Measurements from ENCODE around the gene FAM228B. TPM values are rescaled to one million over a fixed set of nuclear protein-coding genes. Genes with fewer than 3 reads are reported as not detected.

The FAM228B gene
- total RNA-seq, 1 experiment from 2014 or later = 7.9 TPM

DNA sequence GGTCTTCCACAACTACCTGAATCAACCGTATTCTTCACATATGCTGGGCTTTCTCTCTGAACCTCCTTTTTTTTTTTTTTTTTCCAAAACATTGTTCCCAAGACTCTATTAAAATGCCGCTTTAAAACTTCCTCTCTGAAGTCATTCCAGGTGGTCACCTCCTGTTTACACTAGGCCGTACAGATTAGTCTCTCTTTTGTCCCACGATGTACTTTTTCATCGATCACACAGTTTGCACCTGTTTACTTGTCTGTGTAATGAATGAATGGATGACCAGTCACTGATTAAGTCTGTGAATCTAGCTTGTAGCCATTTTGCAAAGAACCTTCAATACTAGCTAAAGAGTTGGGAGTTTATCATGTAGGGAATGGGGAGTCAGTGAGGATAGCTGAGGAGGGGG, 34.9 kb downstream of the FAM228B start:
- H3K36me3 ChIP-seq (ENCODE audit: control insufficient read depth, insufficient read depth, low read length) = no peaks in the 10 kb centered on the region
- intact Hi-C loops (cut with micrococcal nuclease; ENCODE audit: unreplicated experiment) = no loop called here
- peak overlapping the region; percentile 12 for H3K27ac Mint-ChIP-seq (ENCODE audit: unreplicated experiment)
- no peak for TF ChIP-seq CTCF (IDR thresholded peaks at IDR 0.05; ENCODE audit: insufficient read depth in 1 of 2, low read depth in 1 of 2, low read length in 1 of 2, severe bottlenecking in 1 of 2, unreplicated experiment in 1 of 2)
- H3K4me1 ChIP-seq = no peaks in the 10 kb centered on the region
- H3K36me3 Mint-ChIP-seq (ENCODE audit: insufficient read depth, unreplicated experiment) = no peaks in the 10 kb centered on the region
- BruUV-seq (replicated peaks) = no TSS peak
- H3K4me1 Mint-ChIP-seq (ENCODE audit: low read depth, unreplicated experiment) = peaks cover 7% of the 10 kb centered on the region
- no peak overlapping the region for H3K4me3 ChIP-seq (ENCODE audit: low read depth, low read length)
- no peak for DNase-seq
- H3K27me3 ChIP-seq (replicated peaks; ENCODE audit: control insufficient read depth, insufficient read depth, low read length) = no peaks in the 10 kb centered on the region
- ChIA-PET POLR2A (interaction anchor here (0.6 kb wide), 1 partner anchor 111 kb away, joined by 3 read pairs; the partner anchor contains the start of gene WDCP), CTCF (interaction anchor here (1.0 kb wide), 1 partner anchor 23 kb away, joined by 4 read pairs; no protein-coding TSS in a partner anchor)
- no peaks in the 10 kb centered on the region for H3K27me3 Mint-ChIP-seq (ENCODE audit: insufficient read depth, unreplicated experiment)
- H3K9me3 ChIP-seq = no peaks in the 10 kb centered on the region
- H3K4me3 Mint-ChIP-seq (ENCODE audit: unreplicated experiment) = no peak overlapping the region
- H3K9me3 Mint-ChIP-seq (ENCODE audit: unreplicated experiment) = peaks cover 12% of the 10 kb centered on the region

DNA sequence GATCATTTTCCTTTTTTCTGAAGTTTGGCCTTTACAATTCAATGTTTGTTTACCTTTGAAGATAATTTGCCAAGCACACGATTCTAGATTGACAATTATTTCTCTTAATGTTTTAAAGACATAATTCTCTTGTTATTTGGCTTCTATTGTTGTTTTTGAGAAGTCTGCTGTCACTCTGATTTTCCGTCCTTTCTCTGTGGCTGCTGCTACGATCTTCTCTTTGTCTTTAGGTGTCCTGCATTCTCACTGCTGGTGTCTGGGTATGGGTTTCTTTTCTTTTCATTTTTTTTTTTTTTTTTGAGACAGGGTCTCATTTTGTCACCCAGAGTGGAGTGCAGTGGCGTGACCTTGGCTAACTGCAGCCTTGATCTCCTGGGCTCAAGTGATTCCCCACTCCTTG, 36.4 kb downstream of the FAM228B start:
- no peak overlapping the region for H3K4me3 Mint-ChIP-seq (ENCODE audit: unreplicated experiment)
- H3K27me3 ChIP-seq (replicated peaks; ENCODE audit: control insufficient read depth, insufficient read depth, low read length) = no peaks in the 10 kb centered on the region
- CTCF ChIA-PET = no interaction called here
- peaks cover 12% of the 10 kb centered on the region for H3K9me3 Mint-ChIP-seq (ENCODE audit: unreplicated experiment)
- DNase-seq = no peak
- no peaks in the 10 kb centered on the region for H3K36me3 Mint-ChIP-seq (ENCODE audit: insufficient read depth, unreplicated experiment)
- no peaks in the 10 kb centered on the region for H3K27me3 Mint-ChIP-seq (ENCODE audit: insufficient read depth, unreplicated experiment)
- no TSS peak for BruUV-seq (replicated peaks)
- intact Hi-C loops (cut with micrococcal nuclease; ENCODE audit: unreplicated experiment) = loop anchor here (10.0 kb wide), 1 partner anchor 235 kb away; the partner anchor contains the start of gene ATAD2B
- no peak for TF ChIP-seq CTCF (IDR thresholded peaks at IDR 0.05; ENCODE audit: insufficient read depth in 1 of 2, low read depth in 1 of 2, low read length in 1 of 2, severe bottlenecking in 1 of 2, unreplicated experiment in 1 of 2)
- no peaks in the 10 kb centered on the region for H3K4me1 ChIP-seq
- no peak overlapping the region for H3K4me3 ChIP-seq (ENCODE audit: low read depth, low read length)
- POLR2A ChIA-PET = no interaction called here
- no peak overlapping the region for H3K27ac Mint-ChIP-seq (ENCODE audit: unreplicated experiment)
- no peaks in the 10 kb centered on the region for H3K9me3 ChIP-seq
- peaks cover 7% of the 10 kb centered on the region for H3K4me1 Mint-ChIP-seq (ENCODE audit: low read depth, unreplicated experiment)
- no peaks in the 10 kb centered on the region for H3K36me3 ChIP-seq (ENCODE audit: control insufficient read depth, insufficient read depth, low read length)

GRCh38 chr2:24160761-24161160, 37.5 kb downstream of the FAM228B start:
- no TSS peak for BruUV-seq (replicated peaks)
- H3K27me3 Mint-ChIP-seq (ENCODE audit: insufficient read depth, unreplicated experiment) = no peaks in the 10 kb centered on the region
- intact Hi-C loops (cut with micrococcal nuclease; ENCODE audit: unreplicated experiment) = loop anchor here (1.0 to 10.0 kb wide), 2 partner anchors 139 to 236 kb away; partner anchors contain the start of gene ATAD2B
- H3K4me3 ChIP-seq (ENCODE audit: low read depth, low read length) = no peak overlapping the region
- peaks cover 7% of the 10 kb centered on the region for H3K4me1 Mint-ChIP-seq (ENCODE audit: low read depth, unreplicated experiment)
- no peaks in the 10 kb centered on the region for H3K27me3 ChIP-seq (replicated peaks; ENCODE audit: control insufficient read depth, insufficient read depth, low read length)
- H3K4me1 ChIP-seq = no peaks in the 10 kb centered on the region
- DNase-seq = no peak
- H3K36me3 ChIP-seq (ENCODE audit: control insufficient read depth, insufficient read depth, low read length) = no peaks in the 10 kb centered on the region
- TF ChIP-seq CTCF (IDR thresholded peaks at IDR 0.05; ENCODE audit: insufficient read depth in 1 of 2, low read depth in 1 of 2, low read length in 1 of 2, severe bottlenecking in 1 of 2, unreplicated experiment in 1 of 2) = no peak
- ChIA-PET POLR2A (no interaction called here), CTCF (interaction anchor here (2.7 kb wide), 1 partner anchor 76 kb away, joined by 12 read pairs; the partner anchor contains the start of gene TP53I3)
- no peak overlapping the region for H3K27ac Mint-ChIP-seq (ENCODE audit: unreplicated experiment)
- H3K4me3 Mint-ChIP-seq (ENCODE audit: unreplicated experiment) = no peak overlapping the region
- peaks cover 12% of the 10 kb centered on the region for H3K9me3 Mint-ChIP-seq (ENCODE audit: unreplicated experiment)
- no peaks in the 10 kb centered on the region for H3K9me3 ChIP-seq
- H3K36me3 Mint-ChIP-seq (ENCODE audit: insufficient read depth, unreplicated experiment) = no peaks in the 10 kb centered on the region

Measured in Caco-2 (cell line).